ENCODE data around the gene ARHGEF37.
A peak's percentile ranks its signal among the peaks of the same experiment; 100 is the strongest.
"Not testable (repeated sequence)": the region's sequence is repeated elsewhere in the genome, so short reads cannot be mapped to it uniquely, and the experiment has no call there.

The ARHGEF37 gene, protein sequence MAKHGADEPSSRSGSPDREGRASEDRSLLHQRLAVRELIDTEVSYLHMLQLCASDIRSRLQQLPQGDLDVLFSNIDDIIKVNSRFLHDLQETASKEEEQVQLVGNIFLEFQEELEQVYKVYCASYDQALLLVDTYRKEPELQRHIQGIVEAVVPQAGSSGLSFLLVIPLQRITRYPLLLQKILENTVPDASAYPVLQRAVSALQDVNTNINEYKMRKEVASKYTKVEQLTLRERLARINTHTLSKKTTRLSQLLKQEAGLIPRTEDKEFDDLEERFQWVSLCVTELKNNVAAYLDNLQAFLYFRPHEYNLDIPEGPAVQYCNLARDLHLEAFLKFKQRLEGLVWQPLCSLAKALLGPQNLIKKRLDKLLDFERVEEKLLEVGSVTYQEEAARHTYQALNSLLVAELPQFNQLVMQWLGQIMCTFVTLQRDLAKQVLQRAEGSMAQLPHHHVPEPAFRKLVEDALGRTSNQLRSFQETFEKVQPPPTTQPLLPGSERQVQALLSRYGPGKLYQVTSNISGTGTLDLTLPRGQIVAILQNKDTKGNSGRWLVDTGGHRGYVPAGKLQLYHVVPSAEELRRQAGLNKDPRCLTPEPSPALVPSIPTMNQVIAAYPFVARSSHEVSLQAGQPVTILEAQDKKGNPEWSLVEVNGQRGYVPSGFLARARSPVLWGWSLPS

DNA sequence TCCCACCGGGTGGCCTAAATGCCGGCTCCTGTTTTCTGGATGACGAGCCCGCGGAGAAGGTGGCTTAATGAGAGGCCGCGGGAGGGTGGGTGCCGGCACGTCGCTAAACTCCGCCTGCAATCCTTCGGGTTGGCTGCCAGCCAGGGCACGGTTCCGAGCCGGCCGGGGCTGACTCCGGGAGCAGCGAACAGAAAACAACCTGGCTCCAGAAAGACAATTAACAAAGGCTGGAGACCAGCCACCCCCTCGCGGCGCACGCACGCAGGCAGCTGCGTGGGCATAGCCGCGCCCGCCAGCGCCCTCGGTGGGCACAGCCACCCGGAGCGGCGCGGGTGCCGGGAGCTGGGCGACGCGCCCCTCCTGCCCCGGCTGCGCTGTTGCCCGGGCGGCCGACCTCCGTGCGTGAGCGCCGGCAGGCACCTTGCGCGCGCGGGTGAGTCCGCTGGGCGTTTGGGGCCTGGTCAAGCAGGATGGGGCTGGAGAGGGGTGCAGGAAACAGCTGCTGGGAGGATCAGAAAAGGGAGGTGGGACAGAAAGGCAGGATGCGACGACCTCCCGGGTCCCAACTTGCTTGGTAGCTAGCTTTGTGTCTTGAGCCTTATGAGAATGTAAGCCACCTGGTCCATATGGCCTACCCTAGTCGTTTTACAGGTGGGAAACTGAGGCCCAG is at the start of gene ARHGEF37:
Gene ARHGEF37 (plus strand): TSS at position 307 of the 670 bp plus-strand sequence. CDS start 16,272 bp downstream, outside the sequence.
- DNase-seq: peak; percentile 38

DNA sequence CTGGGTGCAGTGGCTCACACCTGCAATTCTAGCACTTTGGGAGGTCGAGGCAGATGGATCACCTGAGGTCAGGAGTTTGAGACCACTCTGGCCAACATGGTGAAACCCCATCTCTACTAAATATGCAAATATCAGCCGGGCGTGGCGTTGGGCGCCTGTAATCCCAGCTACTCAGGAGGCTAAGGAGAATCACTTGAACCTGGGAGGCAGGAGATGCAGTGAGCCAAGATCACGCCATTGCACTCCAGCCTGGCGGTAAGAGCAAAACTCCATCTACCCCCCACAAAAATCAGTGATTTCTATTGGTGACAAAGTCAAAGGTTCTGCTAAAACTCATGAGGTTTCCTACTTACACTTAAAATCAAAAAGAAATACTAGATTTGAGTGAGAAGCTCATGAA is 48.9 kb upstream of the ARHGEF37 start:
- DNase-seq: no peak

DNA sequence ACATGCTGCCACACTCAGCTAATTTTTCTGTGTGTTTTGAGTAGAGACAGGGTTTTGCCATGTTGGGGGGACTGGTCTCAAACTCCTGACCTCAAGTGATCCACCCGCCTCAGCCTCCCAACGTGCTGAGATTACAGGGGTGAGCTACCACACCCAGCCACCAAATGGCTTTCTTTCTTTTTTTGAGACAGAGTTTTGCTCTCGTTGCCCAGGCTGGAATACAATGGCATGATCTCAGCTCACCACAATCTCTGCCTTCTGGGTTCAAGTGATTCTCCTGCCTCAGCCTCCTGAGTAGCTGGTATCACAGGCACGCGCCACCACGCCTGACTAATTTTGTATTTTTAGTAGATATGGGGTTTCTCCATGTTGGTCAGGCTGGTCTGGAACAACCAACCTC is 45.5 kb upstream of the ARHGEF37 start:
- DNase-seq: not testable (repeated sequence)

DNA sequence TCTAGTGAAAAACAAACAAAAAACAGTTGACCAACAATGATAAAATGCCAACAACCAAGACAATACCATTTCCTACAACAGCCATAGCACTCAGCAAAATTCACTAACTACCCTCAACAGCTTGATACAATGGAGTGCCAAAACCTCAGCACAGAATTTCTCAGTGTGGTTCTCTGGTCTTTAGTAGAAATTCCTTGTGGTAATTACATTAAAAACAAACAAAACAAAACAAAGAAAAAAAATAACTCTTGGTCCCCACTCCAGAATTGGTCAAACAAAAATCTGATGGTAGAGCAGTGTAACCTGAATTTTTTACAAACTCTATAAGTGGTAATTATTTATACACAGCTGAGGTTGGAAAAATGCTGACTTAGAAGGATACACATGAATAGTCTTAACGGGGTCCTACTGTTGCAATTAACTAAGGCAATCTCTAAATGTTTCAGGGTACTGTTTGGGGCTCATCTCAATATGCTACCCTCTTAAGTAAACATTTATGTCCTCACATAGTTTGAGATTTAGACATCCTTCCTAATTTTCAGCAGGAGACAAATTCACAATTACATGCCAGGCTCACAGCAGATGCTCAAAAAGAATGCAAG is 43.8 kb upstream of the ARHGEF37 start:
- no peak for DNase-seq

DNA sequence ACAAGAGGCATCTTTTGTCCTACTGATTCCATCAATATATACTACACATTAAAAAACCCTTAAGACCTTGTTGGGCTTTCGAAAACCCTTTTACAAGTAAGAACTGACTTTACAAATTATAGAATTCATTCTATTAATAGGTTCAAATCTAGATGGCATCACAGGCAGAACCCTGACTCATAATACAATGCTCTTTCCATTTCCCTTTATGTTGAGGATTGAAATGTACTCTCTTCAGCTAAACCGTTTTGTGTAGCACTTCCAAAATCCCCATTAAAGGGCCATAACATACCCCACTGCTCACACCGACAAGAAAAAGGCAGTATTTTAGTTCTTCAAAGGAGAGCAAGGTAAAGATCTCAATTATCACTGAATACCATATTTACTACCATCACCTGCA is 41.2 kb upstream of the ARHGEF37 start:
- no peak for DNase-seq

DNA sequence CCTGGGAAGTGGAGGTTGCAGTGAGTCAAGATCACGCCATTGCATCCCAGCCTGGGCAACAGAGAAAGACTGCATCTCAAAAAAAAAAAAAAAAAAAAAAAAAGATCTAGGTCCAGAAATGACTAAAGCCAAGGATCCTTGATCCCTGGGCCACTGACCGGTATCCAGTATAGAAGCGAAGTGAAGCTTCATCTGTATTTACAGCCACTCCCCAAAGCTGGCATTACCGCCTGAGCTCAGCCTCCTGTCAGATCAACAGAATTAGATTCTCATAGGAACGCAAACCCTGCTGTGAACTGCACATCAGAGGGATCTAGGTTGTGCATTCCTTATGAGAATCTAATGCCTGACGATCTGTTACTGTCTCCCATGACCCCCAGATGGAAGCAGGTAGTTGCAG is 39.4 kb upstream of the ARHGEF37 start:
- DNase-seq: no peak

DNA sequence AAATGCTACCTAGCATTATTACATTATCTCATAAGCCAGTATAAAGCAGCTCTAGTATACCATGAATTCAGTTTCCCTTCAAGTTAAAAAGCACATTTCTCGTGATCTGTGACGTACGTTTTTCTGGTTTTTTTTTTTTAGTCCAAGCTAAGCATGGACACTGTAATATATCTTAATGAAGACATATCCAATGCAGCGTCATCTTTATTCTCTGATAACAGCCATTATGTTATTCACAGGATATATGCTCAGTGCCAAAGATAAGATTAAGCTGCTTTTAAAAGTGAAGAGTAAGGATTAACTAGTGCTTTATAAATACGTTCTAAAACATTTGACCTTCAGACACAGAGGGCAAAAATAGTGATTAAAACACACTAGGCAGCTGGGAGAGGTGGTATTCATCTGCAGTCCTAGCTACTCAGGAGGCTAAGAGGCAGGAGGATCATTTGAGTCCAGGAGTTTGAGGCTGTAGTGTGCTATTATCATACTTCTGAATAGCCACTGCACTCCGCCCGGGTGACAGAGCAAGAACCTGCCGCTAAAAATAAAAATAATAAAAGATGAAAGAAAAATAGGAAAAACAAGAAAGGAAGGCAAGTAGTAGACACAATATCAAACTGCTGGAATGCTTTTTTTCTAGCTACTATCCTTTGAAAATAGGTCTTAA is 37.8 kb upstream of the ARHGEF37 start:
- DNase-seq: no peak

DNA sequence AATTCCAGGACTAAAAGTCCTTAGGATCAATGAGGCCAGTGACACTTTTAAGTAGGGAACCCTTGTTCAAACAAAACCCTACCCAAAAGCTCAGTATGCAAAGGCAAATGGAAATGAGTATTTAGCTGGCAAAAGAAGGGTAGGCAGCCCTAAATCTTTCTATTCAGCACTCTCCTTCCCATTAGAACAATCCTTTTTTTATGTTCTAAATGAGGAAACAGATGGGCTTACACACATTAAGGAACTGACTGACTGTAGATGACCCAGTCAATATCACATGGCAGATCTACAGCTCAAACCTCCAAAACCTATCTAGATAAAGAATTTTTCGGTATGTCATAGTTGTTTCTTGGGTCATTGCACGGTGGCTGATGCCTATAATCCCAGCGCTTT is 37.3 kb upstream of the ARHGEF37 start:
- DNase-seq: no peak

DNA sequence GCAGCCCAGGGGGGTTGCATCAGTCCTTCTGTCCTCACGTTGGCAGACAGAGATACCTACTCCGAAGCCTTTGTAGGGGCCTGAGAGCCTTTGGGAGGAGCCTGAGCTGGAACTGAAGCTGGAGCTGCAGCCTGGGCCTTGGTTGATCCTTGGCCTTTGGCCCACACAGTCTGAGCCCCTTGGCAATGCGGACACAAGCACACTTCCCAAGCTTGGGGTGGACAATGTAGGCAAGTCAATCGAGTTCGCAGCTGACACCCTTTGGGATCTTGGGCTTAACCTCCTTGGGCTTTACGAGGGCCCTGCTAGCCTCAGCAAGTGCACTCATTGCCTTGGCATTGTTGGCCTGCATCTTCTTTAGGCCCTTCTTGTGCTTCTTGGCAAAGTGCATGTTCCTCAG is 36.0 kb upstream of the ARHGEF37 start:
- DNase-seq: no peak

DNA sequence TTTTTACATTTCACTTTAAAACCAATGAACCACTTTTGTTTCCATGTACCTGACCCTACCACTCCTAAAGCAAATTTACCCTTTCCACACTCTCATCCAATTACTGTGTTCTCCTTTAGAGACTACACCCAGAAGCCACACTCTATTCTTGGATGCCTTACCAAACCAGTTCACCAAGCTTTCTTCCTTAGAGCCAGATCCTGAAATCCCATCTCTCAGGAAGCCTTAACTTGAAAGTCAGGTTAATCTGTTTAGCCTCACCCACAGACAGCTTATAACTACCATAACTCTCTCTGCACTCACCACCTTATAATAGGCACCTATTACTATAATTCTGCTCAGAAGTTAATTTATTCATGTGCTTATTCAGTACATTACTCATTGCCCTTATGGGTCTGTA is 34.3 kb upstream of the ARHGEF37 start:
- no peak for DNase-seq

DNA sequence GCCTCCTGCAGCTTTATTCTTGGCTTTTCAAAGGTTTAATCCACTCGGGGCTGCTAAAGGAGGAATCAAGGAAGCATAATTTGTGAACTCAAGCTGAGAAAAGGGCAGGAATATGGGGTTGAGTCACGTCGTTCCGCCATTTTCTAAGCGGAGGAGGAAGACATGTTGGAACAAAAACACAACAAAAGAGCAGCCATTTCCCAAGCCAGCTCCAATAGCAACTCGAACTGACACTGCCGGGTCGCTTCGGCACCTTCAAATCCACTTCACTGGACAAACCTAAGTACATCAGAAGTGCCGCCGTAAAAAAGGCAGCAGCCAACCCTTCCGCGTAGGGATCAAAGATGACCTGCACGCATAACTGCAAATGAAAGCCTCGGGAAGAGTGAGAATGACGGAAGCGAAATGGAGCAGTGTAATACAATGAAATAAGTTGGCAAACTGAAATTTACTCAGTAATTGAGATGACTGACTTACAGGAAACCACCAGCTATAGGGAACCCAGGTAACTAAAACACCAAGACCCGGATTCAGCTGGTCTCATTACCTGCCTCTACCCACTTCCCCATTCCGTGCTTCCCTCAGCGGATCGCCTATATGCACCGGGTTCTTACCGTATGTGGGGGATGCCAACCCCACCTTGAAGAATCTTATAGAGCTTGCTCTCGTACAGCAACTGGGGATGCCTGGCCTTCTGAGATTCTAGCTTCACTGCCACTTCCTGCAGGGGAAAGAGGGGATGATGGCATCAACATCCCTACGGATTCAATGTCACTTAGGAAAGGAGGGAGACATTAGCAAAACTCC is 31.6 kb upstream of the ARHGEF37 start:
- peak; percentile 54 for DNase-seq

DNA sequence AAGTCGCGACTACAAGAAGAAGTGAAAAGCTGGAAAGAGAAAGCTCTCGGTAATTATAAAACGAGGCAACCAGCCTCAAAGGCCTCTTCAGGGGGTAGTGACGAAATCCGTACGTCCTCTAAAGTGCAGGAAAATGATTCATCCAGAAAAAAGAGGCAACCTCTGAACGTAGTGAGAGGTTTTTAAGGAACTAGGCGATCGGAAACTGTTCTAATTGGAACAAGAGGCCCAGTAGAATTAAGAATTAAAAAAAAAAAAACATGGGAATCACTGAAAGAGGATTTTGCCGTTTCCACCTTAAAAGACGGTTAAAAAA is 31.1 kb upstream of the ARHGEF37 start:
- peak; percentile 57 for DNase-seq

DNA sequence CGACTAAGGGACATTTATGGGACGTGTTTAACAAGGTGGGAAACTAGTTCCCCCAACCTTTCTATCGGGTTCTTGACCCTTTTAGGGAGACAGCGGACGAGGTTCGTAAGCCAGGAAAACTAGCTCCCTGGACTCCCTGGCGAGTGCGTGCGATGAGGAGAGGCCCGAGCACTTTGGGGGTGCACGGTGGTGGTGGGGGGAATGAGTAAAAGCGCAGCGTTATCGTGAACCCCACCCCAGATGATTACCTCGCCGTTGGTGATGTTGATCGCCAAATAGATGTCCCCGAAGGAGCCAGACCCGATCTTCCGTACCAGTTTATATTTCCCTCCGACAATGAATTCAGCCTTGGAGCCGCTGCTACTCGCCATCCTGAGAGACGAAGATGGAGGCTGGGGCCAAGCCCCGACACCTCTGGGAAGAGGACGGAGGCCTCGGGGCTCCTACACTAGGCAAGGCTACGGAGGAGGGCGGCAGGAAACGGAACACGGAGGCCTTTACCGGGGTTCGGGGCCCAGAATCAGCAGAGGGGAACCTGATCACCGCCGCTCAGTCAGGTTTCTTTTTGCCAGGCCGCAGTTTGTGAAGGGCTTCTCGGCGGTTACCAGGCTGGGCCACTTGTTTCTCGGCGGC is 30.6 kb upstream of the ARHGEF37 start:
- no peak for DNase-seq

DNA sequence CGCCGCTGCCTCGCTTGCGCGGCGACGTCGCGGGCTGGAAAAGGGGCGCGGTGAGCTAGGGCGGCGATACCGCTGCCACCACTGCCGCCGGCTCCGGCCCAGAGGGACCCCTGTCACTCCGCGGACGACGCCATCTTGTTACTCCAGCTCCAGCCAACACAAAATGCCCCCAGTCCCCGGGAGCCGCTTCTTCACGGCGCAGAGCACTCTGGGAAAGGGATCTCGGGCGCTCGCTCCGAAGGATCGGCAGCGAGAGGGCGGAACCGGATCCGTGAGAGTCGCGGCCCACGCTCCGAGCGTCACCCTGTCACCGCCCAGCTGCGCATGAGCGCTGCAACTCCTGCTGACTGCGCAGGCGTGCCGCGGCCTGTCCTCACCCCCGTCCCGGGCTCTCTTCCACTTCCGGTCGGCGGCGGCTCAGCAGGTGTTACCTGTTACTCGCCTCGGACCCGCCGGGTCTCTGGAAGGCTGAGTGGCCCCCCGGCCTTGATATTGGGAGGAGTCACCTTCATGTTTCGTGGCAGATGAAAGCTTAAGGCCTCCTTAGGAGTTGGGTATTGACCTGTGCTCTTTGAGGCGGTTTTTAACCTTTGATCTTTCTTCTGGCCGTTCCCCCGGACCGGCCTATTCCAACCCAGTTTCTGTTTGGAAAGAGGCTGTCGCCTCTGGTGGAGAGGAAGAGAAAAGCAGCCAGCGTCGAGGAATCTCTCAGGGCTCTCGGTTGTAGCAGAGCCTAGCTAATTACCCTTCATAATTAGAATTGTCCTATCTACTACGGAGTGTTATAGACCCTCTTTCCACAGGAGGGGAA is 29.9 kb upstream of the ARHGEF37 start, which contains the start of gene CSNK1A1:
Gene CSNK1A1 (minus strand): TSS at position 213 of the 811 bp plus-strand sequence. CDS start 475 bp downstream, outside the sequence.
- peak; percentile 98 for DNase-seq

DNA sequence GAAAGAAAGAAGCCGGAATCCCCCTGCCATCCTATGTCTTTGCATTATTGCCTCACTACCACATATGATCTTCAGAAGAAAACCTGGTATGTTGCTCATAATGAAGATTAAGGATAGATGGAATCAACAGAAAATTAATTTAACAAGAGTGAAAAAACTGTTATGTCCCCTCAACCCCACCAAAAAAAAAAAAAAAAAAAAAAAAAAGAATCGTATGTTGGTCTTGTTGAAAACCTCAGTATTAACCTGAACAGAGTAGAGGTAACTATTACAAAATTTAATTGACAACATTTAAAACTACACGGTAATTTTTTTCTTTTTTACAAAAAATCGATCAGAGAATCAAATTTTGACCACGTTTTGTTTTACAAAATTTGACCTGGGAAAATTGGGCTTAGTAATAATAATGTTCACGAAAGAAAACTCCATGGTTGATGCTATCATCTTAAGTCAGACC is 29.2 kb upstream of the ARHGEF37 start:
- no peak for DNase-seq

DNA sequence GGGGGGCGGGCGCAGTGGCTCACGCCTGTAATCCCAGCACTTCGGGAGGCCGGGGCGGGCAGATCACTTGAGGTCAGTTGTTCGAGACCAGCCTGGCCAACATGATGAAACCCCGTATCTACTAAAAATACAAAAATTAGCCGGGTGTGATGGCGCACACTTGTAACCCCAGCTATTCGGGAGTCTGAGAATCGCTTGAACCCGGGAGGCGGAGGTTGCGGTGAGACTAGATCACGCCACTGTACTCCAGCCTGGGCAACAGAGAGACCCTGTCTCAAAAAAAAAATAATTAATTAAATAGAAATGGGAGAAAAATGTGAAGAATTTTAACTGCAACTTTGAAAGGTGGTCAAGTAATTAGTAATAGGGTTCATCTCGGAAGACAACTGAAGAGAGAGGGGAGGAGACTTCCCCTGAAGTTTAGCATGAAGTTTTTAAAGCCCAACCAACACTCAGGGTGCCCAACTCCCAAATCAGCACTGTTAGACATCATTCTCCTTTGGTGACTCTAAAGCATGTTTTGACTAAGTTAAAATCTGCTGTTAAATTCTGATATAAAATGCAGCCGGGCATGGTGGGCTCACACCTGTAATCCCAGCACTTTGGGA is 28.6 kb upstream of the ARHGEF37 start:
- peak; percentile 27 for DNase-seq

DNA sequence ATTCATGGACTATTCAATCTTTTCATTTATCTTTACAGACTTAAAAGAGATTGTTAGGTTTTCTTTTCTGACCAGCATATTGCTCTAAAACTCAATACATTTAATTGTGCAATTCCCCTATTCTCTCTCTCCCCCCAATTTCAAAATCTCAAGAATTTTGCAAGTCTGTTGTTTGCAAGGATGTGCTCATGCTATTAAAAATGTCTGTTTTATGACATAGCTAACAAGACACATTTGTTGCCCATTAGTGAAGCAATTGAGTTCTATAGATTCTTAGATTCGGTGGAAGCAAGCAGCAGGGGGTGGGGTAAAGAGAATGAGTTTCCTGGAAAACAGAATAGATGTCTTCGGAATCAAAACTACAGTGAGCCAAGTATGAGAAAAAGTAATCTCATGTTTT is 21.6 kb upstream of the ARHGEF37 start:
- DNase-seq: peak; percentile 75

DNA sequence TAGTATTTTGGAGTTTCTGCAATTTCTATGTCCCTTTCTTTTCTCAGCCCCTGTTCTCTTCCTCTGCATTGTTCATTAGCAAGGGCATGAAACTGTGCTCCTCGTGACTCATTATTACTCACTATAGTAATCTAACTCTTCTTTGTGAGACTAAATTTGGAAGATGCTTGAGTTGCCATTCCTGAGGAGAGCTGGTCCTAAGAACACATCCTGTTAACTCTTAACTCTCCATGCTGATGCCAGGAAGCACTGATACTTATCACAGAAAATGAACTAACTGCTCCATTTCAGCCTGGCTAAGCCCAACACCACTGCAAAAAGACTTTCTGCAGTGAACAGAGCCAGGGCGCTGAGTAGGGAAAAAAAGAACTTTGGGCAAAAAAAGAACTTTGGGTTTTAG is 19.4 kb upstream of the ARHGEF37 start:
- peak; percentile 97 for DNase-seq

DNA sequence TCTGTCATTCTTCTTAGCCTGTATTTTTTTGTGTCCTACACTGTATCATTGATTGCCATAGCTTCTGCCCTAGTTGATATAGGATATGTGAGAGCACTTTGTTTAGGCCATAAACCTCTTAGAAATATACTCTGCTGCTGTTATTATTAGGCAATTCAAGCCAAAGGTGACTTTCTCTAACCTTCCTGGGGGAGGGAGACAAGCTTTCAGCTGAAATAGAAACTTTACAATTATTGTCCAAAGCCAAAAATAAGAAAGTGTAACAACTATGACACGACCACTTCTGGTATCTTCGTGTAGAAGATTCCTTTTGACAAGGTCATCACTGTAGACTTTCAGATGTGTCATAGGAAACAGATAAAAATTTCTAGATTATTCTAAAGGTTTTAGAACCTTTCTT is 17.8 kb upstream of the ARHGEF37 start:
- peak; percentile 51 for DNase-seq

DNA sequence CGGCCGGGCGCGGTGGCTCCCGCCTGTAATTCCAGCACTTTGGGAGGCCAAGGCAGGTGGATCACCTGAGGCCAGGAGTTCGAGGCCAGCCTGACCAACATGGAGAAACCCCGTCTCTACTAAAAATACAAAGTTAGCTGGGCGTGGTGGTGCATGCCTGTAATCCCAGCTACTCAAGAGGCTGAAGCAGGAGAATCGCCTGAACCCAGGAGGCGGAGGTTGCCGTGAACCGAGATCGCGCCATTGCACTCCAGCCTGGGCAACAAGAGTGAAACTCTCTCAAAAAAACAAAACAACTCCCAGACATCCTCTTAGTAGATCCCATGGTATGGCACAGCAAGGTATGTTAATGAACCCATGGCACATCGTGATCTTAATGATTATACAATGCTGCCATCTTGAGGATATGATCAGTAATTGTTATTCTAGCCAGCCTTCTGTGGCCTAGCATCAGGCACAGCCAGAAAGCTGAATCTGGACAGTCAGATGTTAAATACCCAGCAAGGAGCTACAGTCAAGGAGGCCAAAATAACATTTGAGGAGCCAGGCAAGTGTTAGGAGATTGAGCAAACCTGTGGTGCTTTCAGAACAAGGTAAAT is 16.7 kb upstream of the ARHGEF37 start:
- DNase-seq: peak; percentile 86

All from fibroblast of upper back skin (primary cell).